Astrocyte (in vitro differentiated cells and primary cell): ENCODE measurements around the gene NCKAP5L.

ENCODE experiments used
- CTCF ChIP-seq: IDR thresholded peaks from 2 replicates; pipeline ENCODE4 v1.5.1; 2011; ENCODE audit warnings: low read depth, mild to moderate bottlenecking, inconsistent platforms, low read length, moderate library complexity; ENCODE audit not compliant: insufficient read depth
- EZH2 ChIP-seq: IDR thresholded peaks from 2 replicates; pipeline ENCODE4 v1.6.1; 2012; ENCODE audit warnings: mild to moderate bottlenecking, low read length, inconsistent platforms; ENCODE audit not compliant: insufficient read depth

- TF ChIP-seq CTCF, result no peak
- TF ChIP-seq EZH2, result no peak
Measured at GRCh38 chr12:49748306-49748705, 79.9 kb downstream of the NCKAP5L start.
